Kidney capillary endothelial cell (primary cell): ENCODE results near the gene KCNG4.

ENCODE experiments used
- DNase-seq: peaks from one replicate; pipeline ENCODE4 v3.0.0-alpha.2; 2018; ENCODE audit warnings: low spot score

KCNG4 gene

DNA sequence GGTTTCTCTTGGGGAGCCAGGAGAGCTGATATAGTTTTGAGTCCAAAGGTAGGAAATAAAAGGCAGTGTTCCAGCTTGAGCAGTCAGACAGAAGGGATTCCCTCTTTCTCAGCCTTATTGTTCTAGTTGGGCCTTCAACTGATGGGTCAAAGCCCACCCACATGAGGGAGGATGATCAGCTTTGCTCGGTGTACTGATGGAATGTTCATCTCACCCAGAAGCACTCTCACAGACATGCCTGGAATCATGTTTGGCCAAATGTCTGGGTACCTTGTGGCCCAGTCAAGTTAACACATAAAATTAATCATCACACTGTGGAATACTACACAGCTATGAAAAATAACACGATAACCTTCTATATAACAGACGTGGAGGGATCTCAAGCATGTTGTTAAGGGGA lies 23.1 kb upstream of the KCNG4 start:
- no peak for DNase-seq

DNA sequence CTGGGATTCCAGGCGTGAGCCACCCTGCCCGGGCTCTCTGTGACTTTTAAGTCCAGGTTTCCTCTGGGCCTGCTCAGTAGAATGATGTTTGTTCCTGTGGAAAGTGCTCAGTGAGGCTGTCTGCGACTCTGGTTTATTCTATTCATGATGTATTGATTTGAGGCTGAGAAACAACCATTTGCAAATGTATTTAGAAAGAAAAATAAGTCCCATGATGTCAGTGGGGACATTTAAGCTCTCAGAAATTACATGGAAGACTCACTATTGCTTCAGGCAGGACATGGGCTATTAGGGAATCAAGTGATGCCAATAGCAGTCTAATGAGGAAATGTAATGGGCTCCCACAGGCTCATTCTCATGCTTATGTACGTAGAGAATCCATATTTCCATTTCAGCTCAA lies 22.2 kb upstream of the KCNG4 start:
- no peak for DNase-seq

DNA sequence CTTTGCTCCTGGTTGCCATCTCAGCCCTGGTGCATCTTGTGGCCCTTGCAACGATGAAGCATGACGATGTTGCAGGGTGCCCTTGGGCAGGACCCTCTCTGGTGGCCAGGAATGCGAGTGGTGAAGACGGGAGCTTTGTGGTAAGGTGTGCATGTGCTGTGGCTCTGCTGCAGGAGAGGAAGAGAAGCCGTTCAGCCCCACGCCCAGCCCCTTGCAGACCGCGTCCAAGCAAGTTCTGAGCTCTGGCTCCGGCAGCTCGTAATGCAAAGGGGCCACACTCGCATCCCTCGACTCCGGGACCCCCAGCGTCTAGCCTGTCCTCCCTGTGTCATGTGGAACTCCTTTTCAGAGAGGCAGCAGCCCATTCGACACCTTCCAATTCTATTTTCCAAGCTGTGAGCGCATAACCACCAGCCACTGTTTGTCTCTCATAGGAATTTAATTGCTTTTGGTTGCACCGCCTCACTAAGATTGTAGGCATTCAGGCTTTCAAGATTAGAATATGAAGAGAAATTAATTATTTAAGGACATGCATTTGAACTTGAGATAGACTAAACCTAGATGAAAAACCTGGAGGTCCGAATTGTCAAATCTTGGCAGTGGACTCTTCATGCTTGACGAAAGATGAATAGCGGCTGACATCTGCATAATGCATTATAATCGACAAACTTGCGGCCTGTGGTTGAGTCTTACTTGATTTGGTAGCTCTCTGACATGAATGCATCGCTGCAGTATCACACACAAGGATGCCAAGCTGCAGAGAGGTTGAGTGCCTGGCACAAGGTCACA lies 21.1 kb upstream of the KCNG4 start:
- no peak for DNase-seq

DNA sequence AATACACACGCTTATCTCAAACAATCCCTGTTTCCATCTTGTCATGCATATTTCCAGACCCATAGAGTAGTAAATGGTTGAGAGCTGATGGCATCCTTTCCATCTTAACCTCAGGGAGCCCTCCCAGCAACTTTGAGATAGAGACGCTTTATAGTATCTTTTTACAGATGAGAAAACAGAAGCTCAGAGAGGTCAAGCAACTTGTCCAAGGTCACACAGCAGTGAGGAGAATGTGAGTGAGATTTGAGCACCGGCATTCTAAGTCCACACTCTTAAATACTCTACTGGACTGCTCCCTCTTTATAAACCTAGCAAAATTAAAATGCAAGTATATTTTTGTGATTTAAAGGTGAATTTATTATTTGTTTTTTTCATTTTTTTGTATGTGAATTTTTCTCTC lies 19.9 kb upstream of the KCNG4 start:
- DNase-seq, result no peak

DNA sequence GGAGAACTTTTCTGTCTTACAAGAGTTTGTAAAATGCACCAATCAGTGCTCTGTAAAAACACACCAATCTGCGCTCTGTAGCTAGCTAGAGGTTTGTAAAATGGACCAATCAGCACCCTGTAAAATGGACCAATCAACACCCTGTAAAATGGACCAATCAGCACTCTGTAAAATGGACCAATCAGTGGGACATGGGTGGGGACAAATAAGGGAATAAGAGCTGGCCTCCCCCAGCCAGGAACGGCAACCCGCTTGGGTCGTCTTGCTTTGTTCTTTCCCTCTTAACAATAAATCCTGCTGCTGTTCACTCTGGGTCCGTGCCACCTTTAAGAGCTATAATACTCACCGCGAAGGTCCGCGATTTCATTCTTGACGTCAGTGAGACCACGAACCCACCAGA lies 18.5 kb upstream of the KCNG4 start:
- no peak for DNase-seq

DNA sequence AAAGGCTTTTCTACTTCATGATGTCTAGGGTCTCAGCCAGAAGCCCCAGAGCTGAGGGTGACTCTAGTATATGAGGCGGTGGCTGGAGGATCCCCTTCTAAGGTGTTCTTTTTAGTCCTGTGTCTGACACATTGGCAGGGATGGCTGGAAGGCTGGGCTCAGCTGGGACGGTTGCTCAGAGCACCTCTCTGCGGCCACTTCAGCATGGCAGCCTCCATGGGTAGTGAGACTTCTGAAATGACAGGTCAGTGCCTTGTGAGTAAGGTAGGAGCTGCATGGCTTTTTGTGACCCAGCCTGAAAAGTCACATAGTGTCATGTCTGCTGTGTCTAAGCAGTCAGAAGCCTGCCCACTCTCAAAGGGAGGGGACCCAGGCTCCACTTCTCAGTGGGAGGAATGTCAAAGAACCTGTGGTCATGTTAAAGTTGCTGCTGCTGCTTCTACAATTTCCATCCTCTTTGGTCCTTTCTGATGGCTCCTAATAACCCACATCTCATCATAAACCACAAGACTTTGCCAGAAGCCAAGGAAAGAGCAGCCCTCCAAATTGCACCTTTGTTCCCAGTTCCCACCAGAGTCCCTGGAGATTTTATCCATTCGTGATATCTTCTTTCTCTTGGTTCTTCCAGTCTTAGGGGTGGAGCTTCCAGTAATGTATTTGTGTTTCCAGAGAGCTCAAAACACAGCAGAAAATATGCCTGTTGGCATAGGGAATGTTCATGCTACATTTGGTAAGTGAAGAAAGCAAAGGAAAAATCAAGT lies 15.4 kb upstream of the KCNG4 start:
- DNase-seq, result no peak

DNA sequence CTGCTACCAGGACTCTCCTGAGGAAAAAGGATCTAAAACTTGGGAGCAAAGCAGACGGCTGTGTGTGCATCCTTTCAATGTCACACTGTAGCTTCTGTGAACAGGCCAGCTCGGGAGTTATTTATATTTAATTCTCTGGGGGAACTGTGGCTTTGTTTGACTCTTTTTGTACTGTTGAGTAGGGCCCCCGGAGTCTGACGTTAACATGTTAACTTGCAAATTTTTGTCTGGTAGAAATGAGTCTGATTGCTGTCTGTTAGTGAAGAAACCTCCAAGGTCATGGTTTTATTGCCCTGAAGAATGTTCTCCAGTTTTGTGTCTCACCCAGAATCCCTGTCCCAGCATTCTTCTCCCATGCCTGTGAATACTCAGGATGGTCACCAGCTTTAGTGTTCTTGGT lies 14.2 kb upstream of the KCNG4 start:
- no peak for DNase-seq

DNA sequence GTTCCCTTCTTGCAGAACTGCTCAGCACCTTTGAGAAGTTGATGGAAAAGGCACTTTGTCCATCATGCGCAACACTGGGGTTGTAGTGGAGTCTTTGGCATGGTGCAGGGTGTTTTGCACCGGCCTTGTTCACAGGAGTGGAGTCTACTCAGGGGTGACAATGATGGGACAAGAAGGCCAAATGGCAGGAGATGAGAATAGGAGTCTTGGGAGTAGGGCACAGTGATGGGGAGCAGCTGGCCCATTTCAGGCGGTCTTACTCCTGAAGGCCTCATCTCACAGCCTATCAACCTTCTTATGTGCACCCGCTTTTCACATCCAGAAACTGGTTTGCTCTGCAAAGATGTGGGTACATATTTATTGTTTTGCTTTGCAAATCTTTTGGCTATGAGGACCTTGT lies 13.4 kb upstream of the KCNG4 start:
- no peak for DNase-seq

DNA sequence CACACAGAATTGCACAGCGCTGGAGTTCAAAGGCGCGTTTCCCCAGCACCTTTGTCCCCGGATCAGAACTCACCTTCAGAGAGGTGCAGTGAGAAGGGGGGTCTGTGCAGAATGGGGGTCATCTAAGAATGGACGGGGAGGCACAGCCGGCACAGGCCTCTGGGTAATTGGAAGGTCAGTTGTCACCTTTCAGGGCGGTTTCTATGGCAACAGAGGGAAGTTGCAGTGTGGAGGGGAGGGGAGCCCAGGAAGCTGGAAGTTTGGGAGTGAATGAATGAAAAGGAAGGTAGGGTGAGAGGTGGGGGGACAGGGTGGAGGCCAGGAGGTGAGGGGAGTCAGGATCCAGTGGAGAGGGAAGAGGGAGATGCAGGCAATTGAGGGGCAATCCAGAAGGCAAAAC lies 12.4 kb upstream of the KCNG4 start:
- no peak for DNase-seq

DNA sequence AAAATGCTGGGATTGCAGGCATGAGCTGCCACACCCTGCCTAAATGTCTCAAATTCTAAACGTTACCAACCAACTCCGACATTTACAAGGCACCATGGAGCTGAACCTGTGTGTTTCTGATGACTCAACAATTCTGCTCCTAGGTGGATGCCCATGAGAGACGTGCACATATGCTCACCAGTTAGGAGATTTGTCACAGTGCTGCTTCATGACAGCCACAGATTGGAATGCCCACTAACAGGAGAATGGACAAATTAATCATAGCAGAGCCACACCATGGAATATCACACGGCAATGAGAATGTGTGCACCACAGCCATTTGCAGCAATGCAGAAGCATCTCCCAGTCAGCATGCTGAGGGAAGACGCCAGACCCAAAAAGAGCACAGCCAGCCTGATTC lies 8.0 kb upstream of the KCNG4 start:
- DNase-seq, result no peak

DNA sequence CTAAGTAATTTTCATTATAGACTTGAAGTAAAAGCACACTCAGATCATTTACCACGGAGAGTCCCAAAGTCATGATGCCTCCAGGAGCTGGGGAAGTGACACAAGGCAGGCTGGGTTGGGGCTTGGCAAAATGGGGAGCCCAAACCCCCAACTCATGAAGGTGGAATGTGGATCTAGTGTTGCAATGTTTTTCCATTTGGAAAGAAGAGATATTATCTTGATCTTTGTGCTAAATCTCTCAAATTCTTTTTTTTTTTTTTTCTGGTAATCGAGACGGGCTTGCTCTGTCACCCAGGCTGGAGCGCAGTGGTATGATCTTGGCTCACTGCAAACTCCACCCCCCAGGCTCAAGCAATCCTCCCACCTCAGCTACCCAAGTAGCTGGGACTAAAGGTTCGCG lies 7.5 kb upstream of the KCNG4 start:
- DNase-seq, result no peak

DNA sequence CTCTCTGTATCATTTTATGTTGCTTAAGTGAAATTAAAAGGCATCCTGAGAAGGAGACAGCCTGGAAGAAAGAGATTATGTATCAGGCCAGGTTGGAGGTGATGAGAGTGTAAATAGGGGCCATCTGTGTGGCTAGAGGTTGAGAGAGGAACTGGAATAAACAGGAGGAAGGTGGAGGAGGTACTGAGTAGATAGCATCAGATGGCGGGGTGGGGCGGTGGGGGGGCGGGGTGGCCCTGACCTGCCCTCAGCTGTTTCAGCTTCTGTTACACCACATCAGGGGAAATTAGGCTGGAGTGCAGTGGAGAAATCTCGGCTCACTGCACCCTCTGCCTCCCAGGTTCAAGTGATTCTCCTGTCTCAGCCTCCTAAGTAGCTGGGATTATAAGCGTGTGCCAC lies 6.9 kb upstream of the KCNG4 start:
- DNase-seq, result no peak

DNA sequence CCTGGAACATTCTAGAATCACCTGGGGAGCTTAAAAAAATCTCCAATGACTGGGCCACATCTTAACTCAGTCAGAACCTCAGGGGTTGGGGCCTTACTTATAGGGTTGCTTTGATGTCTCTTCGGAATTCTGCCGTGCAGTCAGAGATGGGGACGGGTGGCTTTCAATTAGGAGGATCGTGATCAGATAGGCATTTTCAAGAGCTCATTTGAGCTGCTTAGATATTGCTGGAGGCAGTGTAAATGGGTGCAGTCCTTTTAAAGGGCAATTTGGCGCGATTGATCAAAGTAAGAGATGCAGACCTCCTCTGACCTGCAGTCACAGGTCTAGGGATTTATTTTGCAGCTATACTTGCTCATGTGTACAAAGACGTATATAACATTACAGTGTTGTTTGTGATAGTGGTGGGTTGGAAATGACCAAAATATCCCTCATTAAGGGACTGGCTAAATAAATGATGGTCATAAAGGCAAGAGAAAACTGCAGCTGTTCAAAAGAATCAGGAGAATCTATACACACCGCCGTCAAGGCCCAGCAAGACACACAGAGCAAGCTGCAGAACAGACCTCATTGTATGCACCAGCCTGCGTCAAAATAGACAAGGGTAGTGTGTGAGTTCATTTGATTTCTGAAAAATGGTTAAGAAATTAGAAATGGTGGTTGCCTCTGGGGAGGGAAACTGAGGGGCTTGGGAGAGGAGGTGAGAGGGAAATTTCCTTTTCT lies 6.3 kb upstream of the KCNG4 start:
- DNase-seq, result no peak

DNA sequence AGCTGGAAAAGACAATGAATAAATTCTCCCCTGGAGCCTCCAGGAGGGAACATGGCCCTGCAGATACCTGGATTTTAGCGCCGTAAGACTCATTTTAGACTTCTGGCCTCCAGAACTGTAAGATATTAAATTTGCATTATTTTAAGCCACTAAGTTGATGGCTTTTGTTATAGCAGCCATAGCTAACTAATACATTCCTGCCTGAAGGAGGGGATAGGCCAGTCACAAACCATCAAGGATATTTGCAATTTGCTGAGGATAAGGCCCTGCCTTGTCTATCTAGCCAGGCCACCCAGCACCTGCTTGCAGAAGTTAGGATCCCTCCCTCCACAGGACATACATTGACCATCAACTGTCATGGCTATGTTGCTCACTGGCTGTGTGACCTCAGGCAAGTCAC lies 4.9 kb upstream of the KCNG4 start:
- no peak for DNase-seq

DNA sequence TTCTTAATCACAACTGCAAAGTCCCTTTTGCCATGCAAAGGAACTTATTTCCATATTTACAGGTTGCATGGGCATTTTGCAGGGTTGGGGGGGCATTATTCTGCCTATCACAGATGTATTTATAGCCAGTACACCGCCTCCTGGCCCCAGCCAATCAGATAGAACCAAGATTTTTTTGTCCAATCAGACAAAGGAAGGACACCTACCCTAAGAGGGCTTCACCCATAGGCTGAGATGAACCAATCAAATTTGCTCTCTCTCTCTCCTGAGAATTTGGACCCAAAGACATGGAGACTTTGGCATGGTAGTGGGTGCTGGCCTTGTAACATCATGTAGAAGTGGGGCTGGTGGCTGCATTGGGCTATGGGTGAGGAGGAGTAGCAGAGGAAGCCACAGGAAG lies 3.9 kb upstream of the KCNG4 start:
- DNase-seq, result no peak

DNA sequence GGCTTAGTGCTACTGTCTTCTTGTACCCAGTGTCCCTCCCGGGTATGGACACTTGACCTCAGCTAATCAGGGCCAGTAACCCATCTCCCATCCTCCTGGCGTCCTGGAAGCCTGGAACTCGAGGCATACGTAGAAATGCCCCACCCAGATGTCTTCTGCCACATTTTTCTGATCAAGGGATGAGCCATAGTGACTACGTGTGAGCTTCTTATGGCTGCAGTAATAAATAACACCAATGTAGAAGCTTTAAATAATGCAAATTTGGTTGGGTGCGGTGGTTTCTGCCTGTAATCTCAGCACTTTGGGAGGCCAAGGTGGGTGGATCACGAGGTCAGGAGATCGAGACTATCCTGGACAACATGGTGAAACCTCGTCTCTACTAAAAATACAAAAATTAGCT lies 3.0 kb upstream of the KCNG4 start:
- DNase-seq, result no peak

DNA sequence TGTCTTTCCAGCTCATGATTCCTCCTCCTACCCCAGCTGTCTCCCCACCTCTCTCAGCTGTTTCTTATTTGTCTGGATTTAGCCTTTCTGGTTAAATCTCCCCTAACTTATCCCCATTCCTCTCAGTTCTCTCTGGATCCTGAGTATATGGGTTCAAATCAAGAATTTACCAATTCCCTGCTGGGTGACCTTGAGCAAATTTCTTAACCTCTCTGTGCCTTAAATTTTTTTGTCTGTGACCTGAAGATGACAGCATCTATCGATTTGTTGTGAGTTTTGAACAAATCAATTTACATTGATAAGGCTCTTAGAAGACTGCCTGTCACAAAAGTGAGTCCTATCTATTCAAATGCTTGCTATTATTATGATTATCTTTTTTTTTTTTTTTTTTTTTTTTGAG lies 2.0 kb upstream of the KCNG4 start:
- no peak for DNase-seq

DNA sequence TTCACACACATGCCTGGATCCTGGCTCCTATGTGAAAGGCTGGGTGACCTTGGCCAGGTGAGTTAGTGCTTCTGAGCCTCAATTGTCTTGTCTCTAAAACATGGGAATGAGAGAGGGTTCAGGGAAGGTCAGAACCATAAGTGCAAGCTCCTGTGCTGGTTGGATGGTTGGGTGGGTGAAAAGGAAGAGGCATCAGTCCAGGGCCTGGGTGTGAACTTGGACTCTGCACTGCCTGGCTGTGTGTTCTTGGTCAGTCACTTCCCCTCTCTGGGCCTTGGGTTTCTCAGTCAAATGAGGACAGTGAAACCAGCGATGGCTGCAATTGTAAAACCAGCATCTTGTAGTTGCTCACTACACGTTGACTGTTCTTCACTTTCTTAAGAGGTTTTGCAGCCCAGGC lies 643 bp upstream of the KCNG4 start:
- DNase-seq, result no peak

DNA sequence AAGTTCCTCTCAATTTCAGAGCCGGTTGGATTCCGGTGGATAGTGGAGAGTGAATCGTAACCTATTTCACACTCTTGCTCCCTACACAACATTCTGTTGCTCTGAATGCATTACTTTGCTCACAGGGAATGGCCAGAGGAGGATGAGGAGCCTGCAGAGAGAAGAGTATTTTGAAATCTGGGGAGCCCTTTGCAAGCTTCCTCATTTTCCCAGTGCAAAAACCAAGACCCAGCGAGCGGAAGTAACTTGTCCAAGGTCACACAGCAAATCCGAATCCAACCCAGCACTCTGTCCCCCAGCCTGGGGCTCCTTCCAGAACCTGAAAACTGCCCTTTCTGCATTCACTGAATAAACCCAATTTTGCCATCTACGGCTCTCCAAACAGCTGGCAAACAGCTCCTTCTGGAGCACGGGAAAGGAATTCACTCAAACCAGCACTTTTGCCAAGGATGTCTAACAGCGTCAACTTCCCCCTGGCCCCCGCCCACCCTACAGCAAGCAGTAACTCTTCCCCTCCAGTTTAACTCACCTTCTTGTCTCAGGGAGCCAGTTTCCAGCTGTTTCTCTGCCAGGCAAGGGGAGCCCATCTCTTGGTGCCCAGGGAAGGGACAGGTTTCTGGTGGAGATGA lies 557 bp downstream of the KCNG4 start:
- DNase-seq, result no peak

DNA sequence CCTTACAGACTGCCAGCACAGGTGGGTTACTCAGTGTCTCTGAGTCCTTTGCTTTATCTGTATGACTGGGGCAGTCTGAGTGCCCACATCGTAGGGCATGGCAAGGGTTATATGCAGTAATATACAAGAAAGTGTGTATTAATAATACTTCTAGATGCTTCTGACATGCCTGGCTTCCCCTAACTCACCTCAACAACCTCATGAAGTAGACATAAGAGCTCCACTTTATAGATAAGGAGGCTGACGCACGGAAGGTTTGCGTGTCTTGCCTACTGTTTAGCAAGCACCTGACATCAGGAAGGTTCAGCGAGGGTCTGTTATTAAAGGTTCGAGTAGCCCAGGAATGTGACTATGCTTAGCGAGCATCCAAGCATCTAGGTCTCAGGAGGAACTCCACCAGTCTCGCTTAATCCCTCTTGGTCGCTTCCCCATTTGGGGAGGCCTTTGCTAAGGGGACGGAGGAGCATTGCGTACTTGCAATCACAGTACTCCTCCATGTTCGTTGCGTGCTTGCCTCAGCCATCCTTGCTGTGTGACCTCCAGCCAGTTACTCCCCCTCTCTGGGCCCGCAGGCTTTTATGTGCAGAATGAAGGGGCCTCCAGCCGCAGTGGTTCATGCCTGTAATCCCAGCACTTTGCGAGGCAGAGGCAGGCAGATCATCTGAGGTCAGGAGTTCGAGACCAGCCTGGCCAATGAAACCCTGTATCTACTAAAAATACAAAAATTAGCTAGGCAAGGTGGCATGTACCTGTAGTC lies 1.6 kb downstream of the KCNG4 start:
- DNase-seq, result no peak

DNA sequence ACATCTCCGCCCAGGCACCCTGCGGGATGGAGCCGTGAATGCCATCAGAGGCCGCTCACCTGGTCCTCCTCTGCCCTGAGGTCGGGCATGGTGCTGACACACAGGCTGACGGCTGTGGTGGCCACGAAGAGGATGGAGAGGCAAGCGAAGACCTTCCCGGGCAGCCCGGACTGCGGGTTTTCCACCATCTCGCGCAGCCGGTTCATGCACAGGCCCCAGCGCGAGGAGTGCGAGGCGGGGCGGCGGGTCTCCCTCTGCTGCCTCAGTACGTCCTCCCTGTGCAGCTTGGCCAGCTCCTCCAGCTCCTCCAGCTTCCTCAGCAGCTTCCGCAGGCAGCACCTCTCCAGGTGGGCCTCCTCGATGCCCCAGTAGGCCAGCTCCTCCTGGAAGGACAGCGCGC lies 3.1 kb downstream of the KCNG4 start:
- DNase-seq, result no peak
